Esophagus squamous epithelium (tissue), 4 donors: Measurements from ENCODE around the gene STIL.

ENCODE experiments used
- POLR2A ChIP-seq, 4 donors: fragments of 450-650 bp; IDR thresholded peaks; one replicate each; pipeline ENCODE4 v1.6.1; 2017; ENCODE audit warnings: antibody characterized with exemption in 4 of 4, mild to moderate bottlenecking in 4 of 4, moderate library complexity in 3 of 4
- TF ChIP-seq, protein P1 (sequence below), 6 experiments: fragments of 450-650 bp in 4 of 6; fragments of 200-600 bp in 2 of 6; sonication (generic) in 2 of 6; IDR thresholded peaks; one replicate each; pipeline ENCODE4 v1.5.1; 2016 to 2019; ENCODE audit warnings: antibody characterized with exemption in 6 of 6, mild to moderate bottlenecking in 4 of 6, moderate library complexity in 4 of 6

- TF ChIP-seq, protein P1, sequence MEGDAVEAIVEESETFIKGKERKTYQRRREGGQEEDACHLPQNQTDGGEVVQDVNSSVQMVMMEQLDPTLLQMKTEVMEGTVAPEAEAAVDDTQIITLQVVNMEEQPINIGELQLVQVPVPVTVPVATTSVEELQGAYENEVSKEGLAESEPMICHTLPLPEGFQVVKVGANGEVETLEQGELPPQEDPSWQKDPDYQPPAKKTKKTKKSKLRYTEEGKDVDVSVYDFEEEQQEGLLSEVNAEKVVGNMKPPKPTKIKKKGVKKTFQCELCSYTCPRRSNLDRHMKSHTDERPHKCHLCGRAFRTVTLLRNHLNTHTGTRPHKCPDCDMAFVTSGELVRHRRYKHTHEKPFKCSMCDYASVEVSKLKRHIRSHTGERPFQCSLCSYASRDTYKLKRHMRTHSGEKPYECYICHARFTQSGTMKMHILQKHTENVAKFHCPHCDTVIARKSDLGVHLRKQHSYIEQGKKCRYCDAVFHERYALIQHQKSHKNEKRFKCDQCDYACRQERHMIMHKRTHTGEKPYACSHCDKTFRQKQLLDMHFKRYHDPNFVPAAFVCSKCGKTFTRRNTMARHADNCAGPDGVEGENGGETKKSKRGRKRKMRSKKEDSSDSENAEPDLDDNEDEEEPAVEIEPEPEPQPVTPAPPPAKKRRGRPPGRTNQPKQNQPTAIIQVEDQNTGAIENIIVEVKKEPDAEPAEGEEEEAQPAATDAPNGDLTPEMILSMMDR (IDR thresholded peaks at IDR 0.05) = no peak
- TF ChIP-seq POLR2A (IDR thresholded peaks at IDR 0.05) = no peak
These were observed 102.1 kb downstream of the STIL start for GRCh38 chr1:47211796-47212269.
